H1 (cell line): ENCODE results near the gene AZI2. TPM values are rescaled to one million over a fixed set of nuclear protein-coding genes. Genes with fewer than 3 reads are reported as not detected.

ENCODE experiments used
- BACH1 ChIP-seq: IDR thresholded peaks from 2 replicates; pipeline ENCODE4 v1.6.1; 2012; ENCODE audit warnings: low read length, improper control_type of control experiment
- BCL11A ChIP-seq, 2 experiments: IDR thresholded peaks; one replicate each; pipeline ENCODE4 v1.6.1; 2011; ENCODE audit warnings: low read depth in 2 of 2, low read length in 2 of 2, mild to moderate bottlenecking in 2 of 2
- CHD2 ChIP-seq: IDR thresholded peaks from 2 replicates; pipeline ENCODE4 v1.6.1; 2012; ENCODE audit warnings: low read length, improper control_type of control experiment
- CREB1 ChIP-seq: IDR thresholded peaks from 2 replicates; pipeline ENCODE4 v1.6.1; 2012; ENCODE audit warnings: inconsistent platforms
- EZH2 ChIP-seq: fragments of 200-600 bp; sonication (generic); IDR thresholded peaks from 2 replicates; pipeline ENCODE4 v1.7.1; 2012; ENCODE audit warnings: low read depth, mild to moderate bottlenecking, moderate library complexity, low read length, inconsistent platforms; ENCODE audit not compliant: severe bottlenecking
- HDAC2 ChIP-seq, 2 experiments: fragments of 300-600 bp in 1 of 2; sonication (generic) in 1 of 2; IDR thresholded peaks; 2 replicates each; pipeline ENCODE4 v1.6.1; 2011 to 2012; ENCODE audit warnings: low read depth in 2 of 2, low read length in 2 of 2, mild to moderate bottlenecking in 2 of 2, moderate library complexity in 2 of 2, borderline replicate concordance in 1 of 2, inconsistent platforms in 1 of 2
- JUN ChIP-seq: IDR thresholded peaks from 2 replicates; pipeline ENCODE4 v1.6.1; 2011; ENCODE audit warnings: low read depth, mild to moderate bottlenecking, improper control_type of control experiment, low read length
- KDM5A ChIP-seq: fragments of 200-600 bp; IDR thresholded peaks from 2 replicates; pipeline ENCODE4 v1.7.1; 2012; ENCODE audit warnings: mild to moderate bottlenecking, low read length, inconsistent platforms, mixed read lengths
- POLR2AphosphoS5 ChIP-seq: IDR thresholded peaks from 2 replicates; pipeline ENCODE4 v1.6.1; 2011; ENCODE audit warnings: low read depth, low read length
- RAD21 ChIP-seq, 2 experiments: IDR thresholded peaks in 1 of 2; conservative IDR thresholded peaks in 1 of 2; 2 replicates each; pipeline ENCODE4 v1.6.1; 2011; ENCODE audit warnings: low read depth in 2 of 2, low read length in 2 of 2, improper control_type of control experiment in 1 of 2, inconsistent platforms in 1 of 2, mild to moderate bottlenecking in 1 of 2, moderate library complexity in 1 of 2
- RBBP5 ChIP-seq: IDR thresholded peaks from 2 replicates; pipeline ENCODE4 v1.7.1; 2012; ENCODE audit warnings: low read depth, mild to moderate bottlenecking, inconsistent platforms, low read length, moderate library complexity, borderline replicate concordance
- SAP30 ChIP-seq: fragments of 300-600 bp; sonication (generic); IDR thresholded peaks from 2 replicates; pipeline ENCODE4 v1.7.1; 2012; ENCODE audit warnings: low read length, moderate library complexity, mild to moderate bottlenecking, inconsistent platforms; ENCODE audit not compliant: insufficient read depth, insufficient replicate concordance
- SIN3A ChIP-seq, 2 experiments: IDR thresholded peaks in 1 of 2; conservative IDR thresholded peaks in 1 of 2; 2 replicates each; pipeline ENCODE4 v1.6.1; 2011 to 2012; ENCODE audit warnings: low read length in 2 of 2, improper control_type of control experiment in 1 of 2, low read depth in 1 of 2, mild to moderate bottlenecking in 1 of 2
- SIX5 ChIP-seq: IDR thresholded peaks from 2 replicates; pipeline ENCODE4 v1.6.1; 2011; ENCODE audit warnings: mild to moderate bottlenecking, low read depth, low read length
- SP1 ChIP-seq: IDR thresholded peaks from 2 replicates; pipeline ENCODE4 v1.6.1; 2011; ENCODE audit warnings: low read depth, low read length
- TAF1 ChIP-seq: IDR thresholded peaks from 2 replicates; pipeline ENCODE4 v1.6.1; 2011; ENCODE audit warnings: mild to moderate bottlenecking, low read depth, low read length
- TAF7 ChIP-seq: optimal IDR thresholded peaks from 2 replicates; pipeline ENCODE3; 2011; ENCODE audit warnings: low read depth, mild to moderate bottlenecking, inconsistent platforms, low read length, moderate library complexity, borderline replicate concordance
- TBP ChIP-seq: IDR thresholded peaks from 2 replicates; pipeline ENCODE4 v1.6.1; 2011; ENCODE audit warnings: low read depth, low read length, improper control_type of control experiment
- polyA plus RNA-seq, 7 experiments: library from polyadenylated mRNA; depleted of rRNA in 3 of 7; stranded (reverse) in 5 of 7; unstranded in 2 of 7; fragments of >200 nt in 5 of 7; fragments of 200-250 nt in 2 of 7; gene quantifications; 1 replicate in 5 of 7; 2 replicates in 1 of 7; 4 replicates in 1 of 7; pipeline versions ENCODE4 v1.2.1 to v1.2.3, GENCODE V29; 2011 to 2013; ENCODE audit warnings: missing spikeins in 2 of 7, mixed read lengths in 2 of 7
- total RNA-seq: library from RNA; stranded (reverse); fragmentation: NEBNext Ultra II Directional; extraction: Animal tissue kit (Norgen Biotek cat#: 25700); gene quantifications from 2 replicates; pipeline ENCODE4 v1.2.1, GENCODE V29; 2021
- TF ChIP-seq, protein P1 (sequence below): IDR thresholded peaks from 2 replicates; pipeline ENCODE4 v1.6.1; 2012; ENCODE audit warnings: inconsistent platforms
- TF ChIP-seq, protein P2 (sequence below), 3 experiments: IDR thresholded peaks; 1 replicate in 2 of 3; 2 replicates in 1 of 3; pipeline versions ENCODE4 v1.5.1 to v1.6.1; 2011; ENCODE audit warnings: low read length in 3 of 3, mild to moderate bottlenecking in 3 of 3, inconsistent platforms in 2 of 3, low read depth in 1 of 3, moderate library complexity in 1 of 3; ENCODE audit not compliant: insufficient read depth in 1 of 3; ENCODE audit errors: control extremely low read depth in 1 of 3

AZI2 gene
- total and polyA plus RNA-seq, 2 of the 8 experiments (the other 6 are each of a cell fraction or from before 2014, with no cell fraction given) = 17.4 to 39.2 TPM

DNA sequence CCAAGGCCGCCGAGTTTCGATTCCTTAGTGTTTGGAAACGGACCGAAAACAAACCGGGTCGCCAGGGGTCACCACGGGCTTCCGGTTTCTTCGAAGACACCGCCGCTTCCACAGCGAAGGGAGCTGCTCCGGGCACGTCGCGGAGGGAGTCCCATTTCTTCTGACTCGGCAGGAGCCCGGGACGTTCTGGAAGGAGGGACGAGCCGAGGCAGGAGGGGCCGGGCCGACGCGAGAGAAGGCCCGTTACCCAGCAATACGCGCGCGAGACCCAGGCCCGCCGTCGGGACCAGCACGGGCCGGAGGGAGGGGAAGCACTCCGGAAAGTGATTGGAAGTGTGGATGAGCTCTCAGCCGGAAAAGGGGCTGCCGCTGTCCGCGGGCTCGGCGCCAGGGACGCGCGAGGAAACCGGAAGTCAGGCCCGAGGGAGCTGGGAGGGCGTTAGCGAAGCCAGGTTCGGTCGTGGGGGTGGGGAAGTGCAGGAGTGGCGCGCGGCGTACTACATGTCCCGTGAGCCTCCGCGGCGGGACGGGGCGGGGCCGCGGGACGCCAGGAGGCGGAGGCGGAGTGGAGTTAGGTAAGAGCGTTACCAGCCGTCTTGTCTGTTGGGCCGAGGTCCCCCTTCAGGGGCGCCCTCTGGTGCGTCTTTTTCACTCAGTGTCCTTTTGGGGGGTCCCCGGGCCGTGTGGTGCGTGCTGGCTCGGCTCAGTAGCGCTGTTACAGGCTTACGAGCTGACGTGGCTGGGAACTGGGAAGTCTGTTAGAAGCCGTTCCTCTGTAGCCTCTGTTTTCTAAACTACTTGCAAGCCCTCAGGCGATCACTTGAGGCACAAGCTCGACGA lies at the start of gene AZI2, which contains the start of gene ZCWPW2 (continued):
- TF ChIP-seq RBBP5 = peak; percentile 96
- peak; percentile 9 to 77; a peak in 2 of 4 replicates for TF ChIP-seq HDAC2 (IDR thresholded peaks at IDR 0.05; ENCODE audit: borderline replicate concordance in 1 of 2, low read depth in 2 of 2, low read length in 2 of 2)
- no peak; the same call in 1 of the 2 replicates for TF ChIP-seq TBP
- peak; percentile 83 for TF ChIP-seq TAF7
- TF ChIP-seq, protein P1, sequence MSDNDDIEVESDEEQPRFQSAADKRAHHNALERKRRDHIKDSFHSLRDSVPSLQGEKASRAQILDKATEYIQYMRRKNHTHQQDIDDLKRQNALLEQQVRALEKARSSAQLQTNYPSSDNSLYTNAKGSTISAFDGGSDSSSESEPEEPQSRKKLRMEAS = peak; percentile 31; the same call in 1 of the 2 replicates
- TF ChIP-seq SP1 = 0 out of 2 replicates have a peak, but pooled peaks have one; percentile 42
- peak; percentile 21 to 23; a peak in 3 of 4 replicates for TF ChIP-seq RAD21 (IDR thresholded peaks at IDR 0.05 in 1 of 2, conservative IDR thresholded peaks at IDR 0.05 in 1 of 2; ENCODE audit: low read depth in 2 of 2, low read length in 2 of 2)
- TF ChIP-seq TAF1 = peak; percentile 78
- peak in 1 of 2 experiments; percentile 25; a peak in 2 of 4 replicates for TF ChIP-seq SIN3A (conservative IDR thresholded peaks at IDR 0.05 in 1 of 2, IDR thresholded peaks at IDR 0.05 in 1 of 2; ENCODE audit: low read depth in 1 of 2, low read length in 2 of 2)
- TF ChIP-seq, protein P2, sequence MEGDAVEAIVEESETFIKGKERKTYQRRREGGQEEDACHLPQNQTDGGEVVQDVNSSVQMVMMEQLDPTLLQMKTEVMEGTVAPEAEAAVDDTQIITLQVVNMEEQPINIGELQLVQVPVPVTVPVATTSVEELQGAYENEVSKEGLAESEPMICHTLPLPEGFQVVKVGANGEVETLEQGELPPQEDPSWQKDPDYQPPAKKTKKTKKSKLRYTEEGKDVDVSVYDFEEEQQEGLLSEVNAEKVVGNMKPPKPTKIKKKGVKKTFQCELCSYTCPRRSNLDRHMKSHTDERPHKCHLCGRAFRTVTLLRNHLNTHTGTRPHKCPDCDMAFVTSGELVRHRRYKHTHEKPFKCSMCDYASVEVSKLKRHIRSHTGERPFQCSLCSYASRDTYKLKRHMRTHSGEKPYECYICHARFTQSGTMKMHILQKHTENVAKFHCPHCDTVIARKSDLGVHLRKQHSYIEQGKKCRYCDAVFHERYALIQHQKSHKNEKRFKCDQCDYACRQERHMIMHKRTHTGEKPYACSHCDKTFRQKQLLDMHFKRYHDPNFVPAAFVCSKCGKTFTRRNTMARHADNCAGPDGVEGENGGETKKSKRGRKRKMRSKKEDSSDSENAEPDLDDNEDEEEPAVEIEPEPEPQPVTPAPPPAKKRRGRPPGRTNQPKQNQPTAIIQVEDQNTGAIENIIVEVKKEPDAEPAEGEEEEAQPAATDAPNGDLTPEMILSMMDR (IDR thresholded peaks at IDR 0.05; ENCODE audit: control extremely low read depth in 1 of 3, insufficient read depth in 1 of 3, low read depth in 1 of 3, low read length in 3 of 3) = peak; percentile 8 to 30 (median 25)
- TF ChIP-seq EZH2 = no peak
- TF ChIP-seq BCL11A (IDR thresholded peaks at IDR 0.05; ENCODE audit: low read depth in 2 of 2, low read length in 2 of 2) = no peak
- no peak for TF ChIP-seq KDM5A
- TF ChIP-seq SIX5 = peak; percentile 38
- TF ChIP-seq CREB1 = peak; percentile 21; the same call in 1 of the 2 replicates
- no peak for TF ChIP-seq JUN
- peak; percentile 80 for TF ChIP-seq BACH1
- TF ChIP-seq SAP30 = peak; percentile 9
- TF ChIP-seq POLR2AphosphoS5 = peak; percentile 71
- peak; percentile 77 for TF ChIP-seq CHD2
